ENCODE data around the gene PSME2.
A peak's percentile ranks its signal among the peaks of the same experiment; 100 is the strongest.
"Not testable (repeated sequence)": the region's sequence is repeated elsewhere in the genome, so short reads cannot be mapped to it uniquely, and the experiment has no call there.

PSME2 gene

GRCh38 chr14:24110060-24110459 lies 36.4 kb downstream of the PSME2 start:
- no peak for DNase-seq

DNA sequence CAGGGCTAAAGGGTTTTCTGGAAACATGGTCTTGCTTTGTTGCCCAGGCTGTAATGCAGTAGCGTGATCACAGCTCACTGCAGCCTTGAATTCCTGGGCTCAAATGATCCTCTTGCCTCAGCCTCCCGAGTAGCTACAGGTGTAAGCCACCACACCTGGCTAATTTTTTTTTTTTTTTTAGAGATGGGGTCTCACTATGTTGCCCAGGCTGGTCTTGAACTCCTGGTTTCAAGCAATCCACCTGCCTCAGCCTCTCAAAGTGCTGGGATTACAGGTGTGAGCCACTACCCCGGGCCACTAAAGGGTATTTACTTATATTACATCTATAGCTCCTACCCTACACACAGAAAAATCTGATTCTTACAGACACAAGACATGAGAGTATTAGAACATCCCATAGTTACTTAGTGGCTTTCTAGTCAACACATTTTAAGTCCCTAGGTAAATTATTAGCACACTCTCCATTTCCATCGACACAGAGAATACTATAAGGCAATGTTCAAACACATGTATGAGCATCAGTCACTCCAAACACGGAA lies 38.0 kb downstream of the PSME2 start:
- DNase-seq, result no peak

DNA sequence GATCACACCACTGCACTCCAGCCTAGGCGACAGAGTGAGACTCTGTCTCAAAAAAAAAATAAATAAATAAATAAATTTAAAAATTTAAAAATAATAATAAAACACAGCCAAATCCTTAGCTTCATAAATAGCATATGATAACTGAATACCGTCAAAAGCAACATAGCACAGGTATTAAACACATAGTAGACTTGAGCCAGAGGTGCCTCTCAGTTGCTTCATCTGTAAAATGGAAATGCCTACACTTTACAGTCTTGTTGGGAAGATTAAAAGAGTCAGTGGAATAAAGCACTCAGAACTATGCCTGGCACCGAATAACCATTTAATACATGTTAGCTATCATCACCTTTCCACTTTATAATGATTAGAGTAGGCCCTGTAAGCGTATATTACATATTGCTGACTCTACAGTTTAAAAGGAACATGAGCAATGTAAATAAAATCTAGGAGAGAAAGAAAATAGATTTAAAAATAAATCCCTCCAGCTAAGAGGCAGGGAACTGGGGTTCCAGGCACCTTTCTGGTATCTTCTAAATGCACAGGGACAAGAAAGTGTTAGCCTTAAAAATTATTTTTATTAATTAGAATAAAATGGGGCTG lies 39.6 kb downstream of the PSME2 start:
- DNase-seq, result no peak

DNA sequence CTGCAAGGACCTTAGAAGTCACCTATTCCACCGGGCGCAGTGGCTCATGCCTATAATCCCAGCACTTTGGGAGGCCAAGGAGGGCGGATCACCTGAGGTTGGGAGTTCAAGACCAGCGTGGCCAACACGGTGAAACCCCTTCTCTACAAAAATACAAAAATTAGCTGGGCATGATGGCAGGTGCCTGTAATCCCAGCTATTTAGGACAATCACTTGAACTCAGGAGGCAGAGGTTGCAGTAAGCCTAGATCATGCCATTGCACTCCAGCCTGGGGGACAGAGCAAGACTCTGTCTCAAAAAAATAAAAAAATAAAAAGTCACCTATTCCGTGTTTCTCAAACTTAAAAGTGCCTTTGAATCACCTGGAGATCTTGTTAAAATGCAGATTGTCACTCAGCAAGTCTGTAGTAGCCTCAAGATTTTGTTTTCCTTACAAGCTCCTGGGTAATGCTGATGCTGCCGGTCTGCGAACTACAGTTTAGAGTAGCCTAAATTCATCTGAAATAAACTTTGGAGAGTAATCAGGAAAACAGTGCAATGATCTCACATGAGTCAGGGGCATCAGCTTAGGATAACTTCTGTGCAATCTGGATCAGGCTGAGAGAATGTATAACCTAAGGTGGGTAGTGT lies 40.7 kb downstream of the PSME2 start:
- DNase-seq, result not testable (repeated sequence)

DNA sequence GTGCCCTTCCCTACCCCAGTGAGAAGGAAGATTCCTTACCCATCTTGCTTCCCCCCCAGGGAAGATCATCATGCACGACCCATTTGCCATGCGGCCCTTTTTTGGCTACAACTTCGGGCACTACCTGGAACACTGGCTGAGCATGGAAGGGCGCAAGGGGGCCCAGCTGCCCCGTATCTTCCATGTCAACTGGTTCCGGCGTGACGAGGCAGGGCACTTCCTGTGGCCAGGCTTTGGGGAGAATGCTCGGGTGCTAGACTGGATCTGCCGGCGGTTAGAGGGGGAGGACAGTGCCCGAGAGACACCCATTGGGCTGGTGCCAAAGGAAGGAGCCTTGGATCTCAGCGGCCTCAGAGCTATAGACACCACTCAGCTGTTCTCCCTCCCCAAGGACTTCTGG lies 43.0 kb downstream of the PSME2 start:
- no peak for DNase-seq

DNA sequence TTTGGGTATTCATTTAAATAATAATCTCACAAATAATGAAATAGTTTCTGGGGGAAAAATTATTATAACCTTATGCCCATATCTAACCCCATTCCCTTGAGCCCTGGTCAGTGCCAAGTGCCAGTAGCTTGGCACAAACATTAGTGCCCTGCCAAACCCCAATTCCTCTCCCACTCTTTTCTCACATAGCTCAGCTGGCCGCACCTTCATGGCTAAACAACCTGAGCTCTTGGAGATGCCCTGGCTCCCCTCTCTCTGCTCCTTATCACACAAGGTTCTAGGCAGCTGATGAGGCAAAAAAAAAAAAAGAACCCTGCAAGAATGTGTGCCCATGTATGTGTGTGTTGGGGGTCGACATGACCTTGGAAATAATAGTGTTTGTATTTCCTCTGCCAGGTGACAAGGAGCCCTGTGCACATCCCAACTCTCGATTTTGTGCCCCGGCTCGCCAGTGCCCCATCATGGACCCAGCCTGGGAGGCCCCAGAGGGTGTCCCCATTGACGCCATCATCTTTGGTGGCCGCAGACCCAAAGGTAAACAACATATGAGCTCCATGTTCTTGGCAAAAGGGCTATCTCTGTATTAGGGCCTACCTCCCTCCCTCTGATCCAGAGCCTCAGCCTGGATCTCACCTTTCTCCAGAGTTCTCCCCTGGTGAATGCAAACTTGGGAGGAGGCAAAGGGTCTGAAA lies 43.9 kb downstream of the PSME2 start:
- no peak for DNase-seq

- no peak for DNase-seq
Observed at GRCh38 chr14:24100982-24101494, 45.4 kb downstream of the PSME2 start.

GRCh38 chr14:24100197-24100981 lies 46.0 kb downstream of the PSME2 start:
- peak; percentile 17 to 21 for DNase-seq

- DNase-seq, result no peak
Observed at GRCh38 chr14:24098927-24099813, 47.2 kb downstream of the PSME2 start.

DNA sequence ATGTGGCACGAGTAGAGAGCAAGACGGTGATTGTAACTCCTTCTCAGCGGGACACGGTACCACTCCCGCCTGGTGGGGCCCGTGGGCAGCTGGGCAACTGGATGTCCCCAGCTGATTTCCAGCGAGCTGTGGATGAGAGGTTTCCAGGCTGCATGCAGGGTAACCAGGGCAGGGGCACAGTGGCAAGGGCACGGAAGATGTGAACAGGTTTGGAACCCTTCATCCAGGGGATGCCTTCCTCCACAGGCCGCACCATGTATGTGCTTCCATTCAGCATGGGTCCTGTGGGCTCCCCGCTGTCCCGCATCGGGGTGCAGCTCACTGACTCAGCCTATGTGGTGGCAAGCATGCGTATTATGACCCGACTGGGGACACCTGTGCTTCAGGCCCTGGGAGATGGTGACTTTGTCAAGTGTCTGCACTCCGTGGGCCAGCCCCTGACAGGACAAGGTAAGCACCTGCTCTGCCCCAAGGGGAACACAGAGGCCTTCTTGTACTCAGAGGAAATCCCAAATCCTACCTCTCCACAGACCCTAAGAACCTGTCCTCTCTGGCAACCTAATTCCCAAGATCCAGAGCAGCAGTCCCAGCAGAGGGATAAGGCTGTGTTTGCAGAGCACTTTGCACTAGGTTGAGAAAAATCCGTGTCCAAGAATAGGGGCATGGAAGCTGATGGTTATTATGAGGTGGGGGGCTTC lies 48.0 kb downstream of the PSME2 start:
- DNase-seq, result no peak

- no peak for DNase-seq
Observed at GRCh38 chr14:24096545-24097181, 49.7 kb downstream of the PSME2 start.

DNA sequence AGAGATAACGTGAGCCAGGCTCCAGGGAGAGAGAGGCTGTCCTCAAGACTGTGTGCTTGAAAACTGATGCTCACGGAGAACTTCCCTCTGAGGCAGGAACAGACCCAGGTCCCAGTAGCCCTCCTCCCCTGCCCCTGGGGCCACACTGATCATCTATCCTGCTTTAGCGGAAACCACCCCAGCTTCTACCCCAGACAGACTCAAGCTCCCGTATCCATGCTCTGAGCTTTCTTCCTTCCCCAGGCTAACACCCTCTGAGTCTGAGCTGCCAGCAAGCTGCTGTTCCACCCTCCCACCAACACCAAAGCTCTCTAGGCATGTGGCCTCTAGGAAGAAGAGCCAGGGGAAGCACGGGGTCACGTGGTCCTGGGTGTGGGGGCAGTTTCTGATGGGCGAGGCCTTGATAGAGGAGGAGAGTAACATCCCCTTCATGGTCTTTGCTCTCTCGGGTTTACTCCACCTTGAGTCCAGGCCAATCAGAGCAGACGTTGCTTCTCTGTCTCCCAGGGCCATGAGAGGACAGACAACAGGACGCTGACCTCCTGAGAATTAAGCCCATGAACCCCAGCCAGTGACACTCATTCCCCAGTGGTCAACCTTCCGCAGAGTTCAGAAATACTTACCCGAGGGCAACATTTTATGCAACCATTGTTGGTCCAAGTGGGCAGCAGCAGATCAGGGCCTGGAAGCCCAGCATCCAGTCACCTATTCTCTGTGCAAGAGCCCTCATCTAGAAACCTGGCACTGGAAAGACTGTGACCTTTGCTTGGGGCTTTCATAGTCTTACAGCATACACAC lies 50.9 kb downstream of the PSME2 start:
- DNase-seq, result peak; percentile 59 to 74

DNA sequence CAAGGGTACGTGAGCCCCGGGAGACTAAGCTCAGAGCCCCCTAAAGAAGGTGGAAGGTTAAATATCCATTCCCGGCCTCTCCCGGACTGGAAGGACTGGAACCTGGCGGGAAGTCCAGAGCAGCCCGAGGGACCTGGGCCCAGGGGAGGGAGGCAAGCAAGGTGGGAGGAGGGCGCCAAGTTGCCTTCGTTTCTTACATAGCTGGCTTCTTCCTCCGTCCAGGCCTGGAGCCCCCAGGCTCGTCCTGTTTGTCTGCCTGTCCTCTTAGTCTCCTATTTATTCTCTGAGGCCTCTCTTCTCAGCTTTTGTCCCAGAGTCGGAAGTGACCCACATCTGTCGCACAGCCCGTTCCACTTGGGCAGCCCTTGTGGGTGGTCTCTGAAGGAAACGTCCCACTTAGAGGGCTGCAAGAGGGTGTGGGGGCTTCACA lies 51.6 kb downstream of the PSME2 start:
- no peak for DNase-seq

DNA sequence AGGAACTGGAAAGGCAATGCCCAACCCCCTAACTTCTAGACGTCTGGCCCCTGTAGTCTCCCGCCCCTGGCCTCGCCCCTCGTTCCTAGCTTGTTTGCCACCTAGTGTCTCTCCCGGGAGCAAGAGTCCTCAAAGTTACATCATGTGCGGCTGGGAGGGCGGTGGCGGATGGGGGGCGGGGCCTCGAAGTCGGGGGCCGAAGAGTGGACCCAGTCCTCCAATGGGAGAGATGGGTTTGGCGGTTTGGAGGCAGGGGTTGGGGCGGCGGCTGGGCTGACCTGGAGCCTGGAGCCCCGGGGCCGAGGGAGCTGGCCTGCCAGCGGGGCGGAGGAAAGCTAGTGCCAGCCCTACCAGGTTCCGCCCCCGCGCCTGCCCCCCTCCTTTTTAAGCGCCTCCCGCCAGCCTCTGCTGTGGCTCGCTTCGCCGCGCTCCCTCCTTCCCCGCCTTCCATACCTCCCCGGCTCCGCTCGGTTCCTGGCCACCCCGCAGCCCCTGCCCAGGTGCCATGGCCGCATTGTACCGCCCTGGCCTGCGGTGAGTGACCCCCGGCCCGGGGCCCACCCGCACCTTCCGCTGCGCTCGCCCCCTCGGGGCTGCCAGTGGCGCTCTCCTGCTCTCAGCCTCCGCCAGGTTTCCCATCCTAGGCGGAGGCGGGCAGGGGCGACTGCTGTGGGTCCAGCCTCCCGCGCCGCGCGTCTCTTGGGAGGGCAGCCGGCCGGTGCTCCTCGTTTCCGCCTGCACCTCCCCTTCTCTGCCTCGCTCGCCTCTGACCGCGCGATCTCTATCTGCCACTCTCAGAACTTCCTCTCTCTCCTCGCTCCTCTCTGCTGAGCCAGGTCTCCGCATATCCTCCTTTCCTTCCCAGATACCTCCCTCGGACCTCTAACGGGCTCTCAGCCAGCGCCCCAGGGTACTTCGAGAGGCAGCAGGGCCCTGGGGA lies 52.2 kb downstream of the PSME2 start, which contains the start of gene PCK2:
Gene PCK2 (plus strand): TSS at position 411 of the 940 bp plus-strand sequence. CDS start 95 bp downstream, at position 506.
- peak; percentile 87 to 90 for DNase-seq

Data from AML-193 (cell line).